ENCODE results near the gene C1RL. TPM values are rescaled to one million over a fixed set of nuclear protein-coding genes. Genes with fewer than 3 reads are reported as not detected.

The C1RL gene
- total RNA-seq, 5 donors from 2014 or later (not counting 1 experiment from before 2014, with no cell fraction given), result 18.1 to 36.6 (median 30.8) TPM

DNA sequence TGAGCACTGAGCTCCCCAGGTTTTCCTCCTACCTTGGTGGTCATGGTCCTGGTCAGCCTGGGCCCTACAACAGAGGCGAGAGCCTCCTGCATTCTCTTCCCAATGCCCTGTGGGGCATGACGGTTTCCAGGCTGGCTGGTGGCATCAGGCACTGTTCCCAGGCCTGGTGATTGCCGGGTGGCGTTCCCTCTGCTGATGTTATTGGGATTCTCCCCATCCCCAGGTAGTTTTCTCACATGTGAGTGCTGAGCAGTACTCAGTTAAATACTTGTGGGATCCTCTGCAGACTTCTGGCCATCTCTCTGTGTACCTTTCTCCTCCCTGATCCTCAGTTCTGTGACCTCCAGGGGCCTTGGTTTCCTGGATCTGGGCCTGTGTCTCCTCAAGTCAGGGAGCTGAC lies 32.5 kb downstream of the C1RL start:
- Mint-ChIP-seq H3K36me3 (no peaks in the 10 kb centered on the region), H3K9me3 (no peaks in the 10 kb centered on the region), H3K4me3 (no peak overlapping the region), H3K27ac (no peak overlapping the region), H3K4me1 (peaks cover 0 to 7% (median 0%) of the 10 kb centered on the region in 3 donors), H3K27me3 (peaks cover 0 to 5% of the 10 kb centered on the region in 2 donors)
- Histone ChIP-seq H3K36me3 (ENCODE audit: control insufficient read depth in 2 of 2, extremely low read depth in 1 of 2, insufficient read depth in 1 of 2, low read length in 1 of 2) (no peaks in the 10 kb centered on the region), H3K4me1 (ENCODE audit: control insufficient read depth in 1 of 2, extremely low read depth in 1 of 2, insufficient read depth in 2 of 2, low read length in 2 of 2) (no peaks in the 10 kb centered on the region), H3K27ac (ENCODE audit: low read length) (no peak overlapping the region), H3K9me3 (no peaks in the 10 kb centered on the region), H3K4me3 (ENCODE audit: control insufficient read depth in 1 of 2, extremely low read depth in 1 of 2, low read length in 1 of 2) (no peak overlapping the region), H3K27me3 (replicated peaks in 1 of 2; ENCODE audit: control insufficient read depth in 2 of 2, extremely low read depth in 1 of 2, insufficient read depth in 2 of 2, low read length in 1 of 2) (peaks cover 0 to 12% of the 10 kb centered on the region in 2 experiments)
- ChIA-PET POLR2A (no interaction called here), CTCF (no interaction called here)
- DNase-seq (no peak), ATAC-seq (replicated peaks in 1 of 4) (no peak)
- WGBS (ENCODE audit: insufficient coverage), result 88% methylated on average over 1 of the region's 4 CpGs

DNA sequence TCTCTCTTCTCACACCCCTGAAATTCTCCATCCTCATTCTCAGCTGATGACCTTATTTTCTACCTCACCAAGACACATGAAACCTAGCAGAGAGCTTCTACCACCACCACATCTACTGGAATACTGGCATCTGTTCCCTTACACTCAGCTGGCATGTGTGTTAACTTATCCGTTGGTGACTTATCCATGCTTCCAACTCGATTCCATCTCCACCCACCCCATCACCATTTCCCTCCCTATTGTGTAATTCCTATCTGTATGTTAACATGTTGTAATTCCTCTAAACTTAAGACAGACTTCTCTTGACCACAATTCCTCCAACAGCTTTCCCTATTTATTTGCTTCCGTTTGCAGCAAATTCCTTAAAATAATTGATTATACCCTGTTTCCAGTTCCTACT lies 33.1 kb downstream of the C1RL start:
- Histone ChIP-seq H3K36me3 (ENCODE audit: control insufficient read depth in 2 of 2, extremely low read depth in 1 of 2, insufficient read depth in 1 of 2, low read length in 1 of 2) (no peaks in the 10 kb centered on the region), H3K4me1 (ENCODE audit: control insufficient read depth in 1 of 2, extremely low read depth in 1 of 2, insufficient read depth in 2 of 2, low read length in 2 of 2) (no peaks in the 10 kb centered on the region), H3K27me3 (replicated peaks in 1 of 2; ENCODE audit: control insufficient read depth in 2 of 2, extremely low read depth in 1 of 2, insufficient read depth in 2 of 2, low read length in 1 of 2) (peaks cover 0 to 12% of the 10 kb centered on the region in 2 experiments), H3K27ac (ENCODE audit: low read length) (no peak overlapping the region), H3K9me3 (no peaks in the 10 kb centered on the region), H3K4me3 (ENCODE audit: control insufficient read depth in 1 of 2, extremely low read depth in 1 of 2, low read length in 1 of 2) (no peak overlapping the region)
- no peaks in the 10 kb centered on the region for H3K9me3 Mint-ChIP-seq
- peaks cover 0 to 7% (median 0%) of the 10 kb centered on the region in 3 donors for H3K4me1 Mint-ChIP-seq
- ATAC-seq (replicated peaks in 1 of 4), result no peak
- no peak overlapping the region for H3K27ac Mint-ChIP-seq
- peaks cover 0 to 5% of the 10 kb centered on the region in 2 donors for H3K27me3 Mint-ChIP-seq
- POLR2A ChIA-PET, result no interaction called here
- no peak for DNase-seq
- CTCF ChIA-PET, result interaction anchor here in 1 of 2 donors (0.5 kb wide), 1 partner anchor 241 kb away, joined by 4 read pairs; no protein-coding TSS in a partner anchor
- no peak overlapping the region for H3K4me3 Mint-ChIP-seq
- 92% methylated on average over 1 of the region's 3 CpGs for WGBS (ENCODE audit: insufficient coverage)
- H3K36me3 Mint-ChIP-seq, result no peaks in the 10 kb centered on the region

DNA sequence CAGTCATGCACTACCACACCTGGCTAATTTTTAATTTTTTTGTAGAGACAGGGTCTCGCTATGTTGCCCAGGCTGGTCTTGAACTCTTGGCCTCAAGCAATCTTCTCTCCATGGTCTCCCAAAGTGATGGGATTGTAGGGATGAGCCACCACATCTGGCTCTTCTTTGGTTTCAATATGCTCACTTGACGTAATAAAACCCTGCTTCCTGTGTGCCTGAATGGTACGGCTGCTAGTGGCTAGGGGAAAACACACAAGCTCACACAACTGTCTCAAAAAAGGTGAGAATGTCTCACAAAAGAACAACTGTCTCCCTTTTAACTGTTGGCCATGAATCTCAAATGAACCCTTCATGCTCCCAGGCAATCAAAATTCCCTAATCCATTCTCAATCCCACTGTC lies 33.5 kb downstream of the C1RL start:
- ATAC-seq (replicated peaks in 1 of 4), result no peak
- peaks cover 0 to 7% (median 0%) of the 10 kb centered on the region in 3 donors for H3K4me1 Mint-ChIP-seq
- no peak overlapping the region for H3K4me3 Mint-ChIP-seq
- CTCF ChIA-PET, result interaction anchor here in 1 of 2 donors (0.5 kb wide), 1 partner anchor 241 kb away, joined by 4 read pairs; no protein-coding TSS in a partner anchor
- Histone ChIP-seq H3K36me3 (ENCODE audit: control insufficient read depth in 2 of 2, extremely low read depth in 1 of 2, insufficient read depth in 1 of 2, low read length in 1 of 2) (no peaks in the 10 kb centered on the region), H3K27me3 (replicated peaks in 1 of 2; ENCODE audit: control insufficient read depth in 2 of 2, extremely low read depth in 1 of 2, insufficient read depth in 2 of 2, low read length in 1 of 2) (peaks cover 0 to 12% of the 10 kb centered on the region in 2 experiments), H3K9me3 (no peaks in the 10 kb centered on the region), H3K4me3 (ENCODE audit: control insufficient read depth in 1 of 2, extremely low read depth in 1 of 2, low read length in 1 of 2) (no peak overlapping the region), H3K27ac (ENCODE audit: low read length) (no peak overlapping the region), H3K4me1 (ENCODE audit: control insufficient read depth in 1 of 2, extremely low read depth in 1 of 2, insufficient read depth in 2 of 2, low read length in 2 of 2) (no peaks in the 10 kb centered on the region)
- peaks cover under 1 to 5% of the 10 kb centered on the region in 2 donors for H3K27me3 Mint-ChIP-seq
- no peaks in the 10 kb centered on the region for H3K9me3 Mint-ChIP-seq
- POLR2A ChIA-PET, result interaction anchor here in 1 of 2 donors (0.6 kb wide), 1 partner anchor 42 kb away, joined by 3 read pairs; no protein-coding TSS in a partner anchor
- H3K27ac Mint-ChIP-seq, result no peak overlapping the region
- H3K36me3 Mint-ChIP-seq, result no peaks in the 10 kb centered on the region
- 0% methylated on average over 1 of the region's 3 CpGs for WGBS (ENCODE audit: insufficient coverage)
- DNase-seq, result peak in 1 of 35 experiments; percentile 16

DNA sequence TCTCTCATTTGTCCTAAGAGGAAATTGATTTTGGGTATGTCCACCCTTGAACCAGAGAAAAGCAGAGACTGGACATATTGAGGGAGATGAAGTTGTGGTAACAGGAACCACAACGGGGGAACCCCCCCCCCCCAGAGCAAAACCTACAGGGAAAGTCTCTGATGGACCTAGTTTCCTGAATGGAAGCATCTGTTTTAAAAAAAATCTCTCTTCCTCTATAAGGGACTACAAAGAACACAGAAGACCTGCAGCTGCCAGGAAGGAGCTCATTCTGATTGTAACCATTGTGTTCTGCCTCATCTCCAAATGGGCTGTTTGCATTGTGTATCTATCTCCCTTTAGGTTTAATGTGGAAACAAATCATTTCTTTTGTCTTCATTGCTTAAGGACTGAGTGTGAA lies 35.1 kb downstream of the C1RL start:
- H3K4me3 ChIP-seq (ENCODE audit: control insufficient read depth in 1 of 2, extremely low read depth in 1 of 2, low read length in 1 of 2), result no peak overlapping the region
- no CpG with 5 or more reads among the region's 1 CpG for WGBS (ENCODE audit: insufficient coverage)
- Mint-ChIP-seq H3K4me1 (peaks cover 0 to 7% (median 0%) of the 10 kb centered on the region in 3 donors), H3K27ac (no peak overlapping the region), H3K4me3 (no peak overlapping the region), H3K36me3 (no peaks in the 10 kb centered on the region), H3K9me3 (no peaks in the 10 kb centered on the region), H3K27me3 (peaks cover 6 to 9% of the 10 kb centered on the region in 2 donors)
- no peak overlapping the region for H3K27ac ChIP-seq (ENCODE audit: low read length)
- peaks cover 0 to 12% of the 10 kb centered on the region in 2 experiments for H3K27me3 ChIP-seq (replicated peaks in 1 of 2; ENCODE audit: control insufficient read depth in 2 of 2, extremely low read depth in 1 of 2, insufficient read depth in 2 of 2, low read length in 1 of 2)
- ChIA-PET POLR2A (interaction anchor here in 1 of 2 donors (0.6 kb wide), 1 partner anchor 172 kb away, joined by 4 read pairs; no protein-coding TSS in a partner anchor), CTCF (interaction anchor here (0.6 to 0.7 kb wide), 2 partner anchors 15 to 762 kb away, joined by 3 to 7 read pairs; no protein-coding TSS in a partner anchor)
- H3K9me3 ChIP-seq, result no peaks in the 10 kb centered on the region
- DNase-seq (no peak), ATAC-seq (replicated peaks in 1 of 4) (no peak)
- no peaks in the 10 kb centered on the region for H3K36me3 ChIP-seq (ENCODE audit: control insufficient read depth in 2 of 2, extremely low read depth in 1 of 2, insufficient read depth in 1 of 2, low read length in 1 of 2)
- H3K4me1 ChIP-seq (ENCODE audit: control insufficient read depth in 1 of 2, extremely low read depth in 1 of 2, insufficient read depth in 2 of 2, low read length in 2 of 2), result no peaks in the 10 kb centered on the region

DNA sequence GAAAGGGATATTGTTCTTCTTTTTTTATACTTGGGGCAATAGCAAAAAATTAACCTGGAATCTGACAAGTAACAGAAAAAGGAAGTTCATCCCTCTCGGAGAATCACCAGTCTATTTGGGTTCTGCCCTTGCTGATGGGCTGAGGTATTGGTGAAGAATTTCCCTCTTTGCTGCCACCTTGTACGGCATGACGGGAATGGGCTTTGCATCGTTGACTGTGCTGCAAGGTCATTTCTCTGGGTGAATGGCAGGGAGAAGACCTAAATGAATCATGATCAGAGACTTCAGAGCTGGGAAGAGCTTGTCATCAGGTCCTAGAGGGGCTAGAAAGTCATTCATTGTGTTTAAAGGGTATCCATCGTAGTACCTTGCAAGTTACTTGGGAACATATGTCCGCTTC lies 36.5 kb downstream of the C1RL start:
- Mint-ChIP-seq H3K4me1 (peaks cover 0 to 7% (median 0%) of the 10 kb centered on the region in 3 donors), H3K27me3 (peaks cover 6 to 10% of the 10 kb centered on the region in 2 donors), H3K4me3 (no peak overlapping the region), H3K9me3 (no peaks in the 10 kb centered on the region), H3K36me3 (no peaks in the 10 kb centered on the region), H3K27ac (no peak overlapping the region)
- ChIA-PET CTCF (interaction anchor here in 1 of 2 donors (0.5 kb wide), 1 partner anchor 374 kb away, joined by 3 read pairs; no protein-coding TSS in a partner anchor), POLR2A (no interaction called here)
- Histone ChIP-seq H3K27ac (ENCODE audit: low read length) (no peak overlapping the region), H3K9me3 (no peaks in the 10 kb centered on the region), H3K27me3 (replicated peaks in 1 of 2; ENCODE audit: control insufficient read depth in 2 of 2, extremely low read depth in 1 of 2, insufficient read depth in 2 of 2, low read length in 1 of 2) (peaks cover 0 to 16% of the 10 kb centered on the region in 2 experiments), H3K36me3 (ENCODE audit: control insufficient read depth in 2 of 2, extremely low read depth in 1 of 2, insufficient read depth in 1 of 2, low read length in 1 of 2) (no peaks in the 10 kb centered on the region), H3K4me1 (ENCODE audit: control insufficient read depth in 1 of 2, extremely low read depth in 1 of 2, insufficient read depth in 2 of 2, low read length in 2 of 2) (no peaks in the 10 kb centered on the region), H3K4me3 (ENCODE audit: control insufficient read depth in 1 of 2, extremely low read depth in 1 of 2, low read length in 1 of 2) (no peak overlapping the region)
- no peak for DNase-seq
- WGBS (ENCODE audit: insufficient coverage), result 92% methylated on average over 4 of the region's 6 CpGs
- no peak for ATAC-seq (replicated peaks in 1 of 4)

DNA sequence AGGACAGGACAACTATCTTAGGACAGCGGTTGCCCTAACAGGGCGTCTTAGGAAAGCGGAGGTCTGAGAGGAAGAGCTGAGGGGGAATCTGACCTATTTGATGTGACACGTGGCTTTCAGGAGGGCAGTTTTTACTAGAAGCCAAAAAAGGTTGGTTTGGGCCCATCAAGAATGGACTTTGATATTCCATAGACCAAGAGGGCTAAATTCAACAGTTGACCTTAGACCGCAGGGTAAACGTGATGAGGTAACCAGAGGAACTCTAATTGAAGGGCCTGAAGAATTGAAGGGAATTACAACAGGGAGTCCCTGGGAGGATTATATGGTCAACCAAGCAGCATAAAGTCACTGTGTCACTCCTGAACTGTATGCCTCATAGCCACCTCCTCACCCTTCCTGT lies 37.0 kb downstream of the C1RL start:
- Mint-ChIP-seq H3K9me3 (no peaks in the 10 kb centered on the region), H3K27me3 (peaks cover 6 to 12% of the 10 kb centered on the region in 2 donors), H3K4me1 (peaks cover 0 to 7% (median 0%) of the 10 kb centered on the region in 3 donors), H3K36me3 (no peaks in the 10 kb centered on the region), H3K27ac (no peak overlapping the region), H3K4me3 (no peak overlapping the region)
- POLR2A ChIA-PET, result no interaction called here
- DNase-seq (no peak), ATAC-seq (replicated peaks in 1 of 4) (no peak)
- no peak overlapping the region for H3K4me3 ChIP-seq (ENCODE audit: control insufficient read depth in 1 of 2, extremely low read depth in 1 of 2, low read length in 1 of 2)
- H3K27ac ChIP-seq (ENCODE audit: low read length), result no peak overlapping the region
- H3K4me1 ChIP-seq (ENCODE audit: control insufficient read depth in 1 of 2, extremely low read depth in 1 of 2, insufficient read depth in 2 of 2, low read length in 2 of 2), result no peaks in the 10 kb centered on the region
- CTCF ChIA-PET, result no interaction called here
- no peaks in the 10 kb centered on the region for H3K36me3 ChIP-seq (ENCODE audit: control insufficient read depth in 2 of 2, extremely low read depth in 1 of 2, insufficient read depth in 1 of 2, low read length in 1 of 2)
- peaks cover 0 to 20% of the 10 kb centered on the region in 2 experiments for H3K27me3 ChIP-seq (replicated peaks in 1 of 2; ENCODE audit: control insufficient read depth in 2 of 2, extremely low read depth in 1 of 2, insufficient read depth in 2 of 2, low read length in 1 of 2)
- WGBS (ENCODE audit: insufficient coverage), result 85% methylated on average over 6 of the region's 6 CpGs
- H3K9me3 ChIP-seq, result no peaks in the 10 kb centered on the region
